HG02973 (cell line): Measurements from ENCODE around the gene HOXC10.

Source experiments
- ATAC-seq: cut with Tn5 transposase; IDR thresholded peaks from one replicate; pipeline ENCODE4 v1.9.1; 2021; ENCODE audit warnings: moderate library complexity; ENCODE audit not compliant: unreplicated experiment

HOXC10 gene

DNA sequence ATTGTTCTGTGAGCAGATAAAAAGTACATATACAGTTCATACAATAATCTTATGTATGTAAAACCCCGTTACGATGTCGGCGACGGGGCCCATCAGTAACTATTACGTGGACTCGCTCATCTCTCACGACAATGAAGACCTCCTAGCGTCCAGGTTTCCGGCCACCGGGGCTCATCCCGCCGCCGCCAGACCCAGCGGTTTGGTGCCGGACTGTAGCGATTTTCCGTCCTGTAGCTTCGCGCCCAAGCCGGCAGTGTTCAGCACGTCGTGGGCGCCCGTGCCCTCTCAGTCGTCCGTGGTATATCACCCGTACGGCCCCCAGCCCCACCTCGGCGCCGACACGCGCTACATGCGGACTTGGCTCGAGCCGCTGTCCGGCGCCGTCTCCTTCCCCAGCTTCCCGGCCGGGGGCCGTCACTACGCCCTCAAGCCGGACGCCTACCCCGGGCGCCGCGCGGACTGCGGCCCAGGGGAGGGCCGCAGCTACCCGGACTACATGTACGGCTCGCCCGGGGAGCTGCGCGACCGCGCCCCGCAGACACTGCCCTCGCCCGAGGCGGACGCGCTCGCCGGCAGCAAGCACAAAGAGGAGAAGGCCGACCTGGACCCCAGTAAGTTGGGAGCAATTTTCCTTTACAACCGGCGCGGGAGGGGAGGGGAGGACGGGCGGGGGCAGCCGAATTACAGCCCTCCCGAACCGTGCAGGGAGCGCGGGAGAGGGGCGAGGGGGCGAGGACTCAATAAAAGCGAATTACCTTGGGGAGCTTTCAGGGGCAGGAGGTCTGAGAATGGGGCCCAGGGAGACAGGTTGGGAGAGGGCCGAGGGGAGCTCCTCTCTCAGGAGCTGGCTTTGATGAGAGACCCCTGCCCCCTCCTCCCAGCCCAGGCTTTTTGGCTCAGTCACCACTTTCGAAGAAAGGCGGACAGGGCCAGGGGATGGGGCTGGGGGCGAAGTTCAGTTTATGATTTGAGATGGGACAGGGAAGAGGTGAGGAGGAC lies 15.5 kb downstream of the HOXC10 start, which contains the start of gene HOXC9:
Gene HOXC9, plus strand, starts transcription at position 46 of the 999 bp plus-strand sequence. Its CDS starts 28 bp downstream, at position 74.
- ATAC-seq: no peak

DNA sequence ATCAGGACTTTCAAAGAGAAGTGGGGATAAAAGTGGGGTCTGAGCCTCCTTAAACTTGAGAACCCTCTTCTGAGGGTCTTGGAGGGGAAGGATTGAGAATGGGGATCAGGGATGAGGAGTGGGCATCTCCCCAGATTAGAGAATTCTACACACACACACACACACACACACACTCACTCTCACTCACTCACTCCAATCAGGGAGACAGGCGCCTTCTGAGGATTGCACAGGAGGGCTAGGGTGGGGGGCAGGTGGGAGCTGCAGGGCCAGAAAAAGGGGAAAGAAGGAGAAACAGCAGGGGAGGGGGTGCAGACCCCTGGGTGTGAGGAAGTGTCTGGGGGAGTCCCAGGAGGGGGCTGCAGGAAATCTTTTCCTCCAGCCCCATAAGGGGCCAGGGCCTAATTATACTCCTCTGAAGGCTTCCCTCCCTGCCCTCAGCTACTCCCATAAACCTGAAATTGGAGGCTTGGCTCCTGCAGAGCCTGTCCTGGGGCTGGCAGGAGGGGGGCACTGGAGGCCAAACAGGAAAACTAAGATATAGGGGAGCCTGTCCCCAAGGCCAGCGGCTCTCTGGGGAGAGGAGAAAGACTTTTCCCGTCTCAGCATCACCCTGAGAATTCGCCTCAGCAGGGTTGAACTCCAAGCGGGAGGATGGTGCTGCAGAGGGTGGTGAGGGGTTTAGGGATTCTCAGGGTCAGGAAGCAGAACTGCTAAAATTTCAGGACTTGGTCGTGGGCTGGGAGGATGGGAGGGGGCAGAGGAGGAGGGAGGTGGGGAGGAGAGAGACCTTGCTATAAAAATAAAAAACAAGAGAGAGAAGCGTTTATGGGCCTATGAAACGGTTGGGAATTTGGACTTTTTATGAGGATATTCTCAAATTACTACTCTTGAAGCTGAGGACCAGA lies 16.6 kb downstream of the HOXC10 start:
- ATAC-seq: no peak

DNA sequence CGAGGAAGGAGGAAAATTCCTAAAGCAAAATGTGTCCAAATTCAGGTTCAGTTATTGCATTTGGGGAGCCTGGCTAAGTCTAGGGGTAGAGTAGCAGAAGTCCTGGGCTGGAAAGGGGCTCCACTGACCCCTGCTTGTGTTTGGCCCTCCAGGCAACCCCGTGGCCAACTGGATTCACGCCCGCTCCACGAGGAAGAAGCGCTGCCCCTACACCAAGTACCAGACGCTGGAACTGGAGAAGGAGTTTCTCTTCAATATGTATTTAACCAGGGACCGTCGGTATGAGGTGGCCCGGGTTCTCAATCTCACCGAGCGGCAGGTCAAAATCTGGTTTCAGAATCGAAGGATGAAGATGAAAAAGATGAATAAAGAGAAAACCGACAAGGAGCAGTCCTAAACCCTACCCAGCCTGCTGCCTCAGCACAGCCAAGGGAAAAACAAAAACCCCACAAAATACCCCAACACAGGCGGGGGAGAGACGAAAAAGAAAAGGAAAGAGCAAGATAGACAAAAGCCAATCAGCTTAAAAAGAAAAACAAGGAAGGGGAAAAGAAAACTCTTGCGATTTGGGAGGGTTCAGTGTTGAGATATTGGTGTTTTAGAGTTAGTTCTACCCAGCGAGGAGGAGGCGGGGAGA lies 17.4 kb downstream of the HOXC10 start:
- ATAC-seq: no peak

DNA sequence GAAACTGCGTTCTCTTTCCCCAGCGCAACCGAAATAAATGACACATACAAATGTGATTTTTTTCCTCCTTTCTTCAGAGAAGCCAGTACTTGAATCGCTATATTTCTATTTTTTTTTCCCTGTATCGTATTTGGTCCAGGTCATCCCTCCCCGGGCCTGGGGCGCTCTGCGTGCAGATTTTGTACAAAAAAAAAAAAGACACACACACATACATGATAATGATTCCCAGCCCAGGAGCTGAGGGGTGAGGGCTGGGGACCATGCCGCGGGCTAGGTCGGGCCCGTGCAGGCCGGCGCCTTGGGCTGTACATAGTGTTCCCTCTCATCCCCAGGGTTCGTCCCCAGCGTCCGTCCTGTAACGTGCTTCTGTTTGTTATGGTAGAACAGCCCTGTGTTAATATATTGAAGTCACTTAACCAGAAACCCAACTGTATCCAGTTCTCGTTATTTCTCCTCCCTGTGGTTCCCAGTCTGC lies 18.0 kb downstream of the HOXC10 start:
- no peak for ATAC-seq

DNA sequence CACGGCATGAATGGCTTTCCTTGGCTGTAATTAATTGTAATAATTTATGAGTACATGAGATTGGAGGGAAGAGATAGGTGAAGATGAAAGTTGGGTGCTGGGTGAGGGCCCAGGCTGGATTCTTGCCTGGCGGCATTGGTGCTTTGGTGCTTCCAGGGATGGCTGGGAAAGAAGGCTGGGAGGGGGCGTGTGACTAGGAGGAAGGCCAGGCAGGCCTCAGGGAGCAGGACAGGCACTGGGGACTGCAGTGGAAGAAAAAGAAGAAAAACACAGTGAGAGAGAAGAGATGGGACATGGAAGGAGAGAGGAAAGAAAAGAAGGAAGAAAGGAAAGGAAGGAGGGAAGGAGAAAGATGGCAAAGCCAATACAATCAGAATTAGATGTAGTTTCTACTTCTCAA lies 18.7 kb downstream of the HOXC10 start:
- ATAC-seq: no peak

DNA sequence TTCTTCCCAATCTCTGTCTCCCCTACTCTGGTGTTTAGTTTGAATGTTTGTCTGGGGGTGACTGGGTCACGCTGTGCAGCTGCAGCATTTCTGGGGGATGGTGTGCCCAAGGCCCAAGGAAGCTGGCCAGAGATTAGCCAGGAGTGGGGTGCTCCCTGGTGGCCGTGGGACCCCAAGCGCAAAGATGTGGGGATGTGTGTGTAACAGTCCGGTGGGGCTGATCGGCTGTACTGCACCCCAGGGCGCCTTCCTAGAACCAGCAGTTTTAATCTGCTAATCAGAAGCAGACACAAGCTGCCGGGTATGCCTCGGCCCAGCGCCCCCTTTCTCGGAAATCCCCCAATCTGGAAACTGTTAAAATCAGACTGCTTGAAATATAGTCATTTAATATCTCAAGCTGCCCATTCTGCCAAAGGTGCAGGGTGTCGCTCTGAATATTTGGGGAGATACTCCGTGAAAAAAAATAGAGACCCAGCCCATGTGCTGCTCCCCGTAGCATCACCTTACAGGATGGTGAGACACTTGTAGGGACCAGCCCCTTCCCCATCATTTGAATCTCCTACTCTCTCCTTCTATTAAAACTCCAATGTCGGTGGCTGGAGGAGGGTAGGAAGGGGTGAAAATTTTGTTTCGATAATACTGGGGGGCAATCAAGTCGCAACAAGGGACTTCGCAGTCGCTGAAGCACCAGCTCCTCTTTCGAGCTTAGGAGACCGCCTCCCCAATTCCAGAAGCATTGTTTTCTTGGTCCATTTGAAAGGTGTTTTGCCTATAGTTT lies 19.3 kb downstream of the HOXC10 start:
- ATAC-seq: no peak

DNA sequence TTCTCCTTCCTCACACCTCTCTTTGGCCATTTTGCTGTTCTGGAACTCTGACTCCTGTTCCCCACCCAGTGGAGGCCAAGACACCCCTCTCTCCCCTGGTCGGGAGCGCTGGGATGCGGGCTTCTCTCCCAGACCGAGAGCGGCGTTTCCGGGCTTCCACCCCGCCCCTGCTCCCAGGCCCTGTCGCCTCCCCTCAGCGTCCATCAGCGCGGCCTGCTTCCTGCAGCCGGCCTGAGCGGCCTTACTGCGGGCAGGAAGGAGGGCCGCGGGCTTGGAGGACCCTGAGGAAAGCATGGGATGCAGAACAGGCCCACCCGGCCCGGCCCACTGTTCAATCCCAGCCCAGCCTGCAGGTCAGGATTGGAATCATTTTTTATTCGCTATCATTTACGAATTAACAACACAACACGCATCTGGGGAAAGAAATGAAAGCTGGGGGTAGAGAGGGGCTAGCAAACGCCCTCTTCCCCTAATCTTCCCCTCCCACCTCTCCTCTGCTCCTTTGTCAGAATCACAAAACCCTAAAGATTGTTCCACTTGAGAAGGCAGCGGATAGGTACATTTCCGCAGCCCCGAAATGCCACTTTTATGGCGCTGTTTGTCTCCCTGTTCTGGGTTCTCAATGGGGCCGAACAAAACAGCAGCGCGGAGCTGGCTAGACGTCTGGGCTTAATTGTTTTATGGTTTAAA lies 20.0 kb downstream of the HOXC10 start:
- no peak for ATAC-seq

DNA sequence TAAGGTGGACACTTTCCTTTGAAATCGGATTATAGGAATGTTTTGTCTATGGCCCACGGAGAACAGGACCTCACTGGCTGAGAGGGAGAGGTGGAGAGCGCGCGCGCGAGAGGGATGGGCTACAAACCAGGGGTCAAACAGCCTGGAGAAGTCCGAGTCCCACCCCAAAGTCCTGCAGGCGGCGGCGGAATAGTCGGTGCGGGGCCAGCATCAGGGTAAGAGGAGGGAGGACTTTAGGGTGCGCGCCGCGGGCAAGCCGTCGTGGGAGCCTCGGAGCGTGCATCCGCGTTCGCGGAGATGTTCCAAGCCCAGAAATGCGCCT lies 20.5 kb downstream of the HOXC10 start:
- ATAC-seq: no peak

DNA sequence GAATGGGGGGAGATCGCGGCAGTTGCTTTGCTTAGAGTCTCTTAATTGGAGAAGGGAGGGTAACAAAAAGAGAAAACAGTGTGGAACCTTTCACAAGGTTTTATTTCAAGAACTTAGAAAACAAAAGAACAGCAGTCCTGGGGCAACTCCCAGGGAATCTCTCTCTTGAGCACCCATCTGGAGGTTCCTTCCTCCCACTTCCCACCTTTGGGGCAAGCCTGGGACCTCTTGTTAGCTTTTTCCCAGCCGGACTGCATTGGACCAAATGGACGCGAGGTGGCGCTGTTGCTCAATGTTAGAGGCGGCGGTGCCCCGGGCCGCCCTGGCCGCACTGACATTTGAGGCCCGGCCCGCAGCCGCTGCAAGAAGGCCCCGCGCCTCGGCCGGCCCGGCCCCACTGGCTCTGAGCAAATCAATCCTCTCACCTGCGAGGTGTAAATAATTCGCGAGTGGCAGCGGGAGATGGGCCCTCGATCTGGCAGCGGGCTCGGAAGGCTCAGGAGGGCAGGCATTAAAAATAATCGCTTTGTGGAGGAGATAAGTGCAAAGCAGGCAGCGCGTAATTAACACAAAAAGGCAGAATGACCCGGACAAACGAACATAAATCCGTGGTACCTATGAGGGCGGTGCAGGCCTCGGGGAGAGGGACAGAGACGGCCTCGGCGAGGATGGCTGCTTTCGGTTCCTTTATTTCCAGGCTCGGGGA lies 21.1 kb downstream of the HOXC10 start:
- ATAC-seq: no peak

DNA sequence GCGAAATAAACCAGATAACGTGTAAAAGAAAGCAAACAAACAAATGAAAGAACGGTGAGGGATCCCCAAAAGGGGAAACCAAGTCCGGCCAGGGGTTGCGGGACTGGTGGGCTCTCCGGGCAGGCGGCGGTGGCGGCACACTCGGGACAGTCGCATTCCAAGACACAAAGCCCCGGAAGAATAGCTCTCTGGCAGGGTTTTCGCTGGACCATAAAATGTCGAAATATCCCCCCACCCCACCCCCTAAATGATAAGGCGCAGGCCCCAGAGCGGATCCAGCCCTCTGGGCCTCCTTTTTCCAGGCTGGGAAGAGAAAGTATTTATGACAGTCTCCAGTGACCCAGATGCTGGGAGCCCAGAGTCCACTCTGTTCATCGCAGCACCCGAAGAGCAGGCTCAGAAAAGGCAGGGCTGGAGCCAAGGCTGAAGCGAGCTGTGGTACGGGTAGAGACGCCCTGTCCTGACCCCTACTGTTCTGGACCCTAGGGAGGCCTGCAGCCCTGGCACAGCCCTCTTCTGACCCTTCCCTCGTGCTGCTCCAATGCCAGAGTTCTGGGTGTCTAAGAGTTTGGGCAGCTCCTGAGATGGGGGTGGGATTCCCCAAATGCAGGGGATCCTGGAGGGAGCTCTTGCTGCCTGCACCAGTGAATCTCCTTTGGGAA lies 21.7 kb downstream of the HOXC10 start:
- no peak for ATAC-seq

DNA sequence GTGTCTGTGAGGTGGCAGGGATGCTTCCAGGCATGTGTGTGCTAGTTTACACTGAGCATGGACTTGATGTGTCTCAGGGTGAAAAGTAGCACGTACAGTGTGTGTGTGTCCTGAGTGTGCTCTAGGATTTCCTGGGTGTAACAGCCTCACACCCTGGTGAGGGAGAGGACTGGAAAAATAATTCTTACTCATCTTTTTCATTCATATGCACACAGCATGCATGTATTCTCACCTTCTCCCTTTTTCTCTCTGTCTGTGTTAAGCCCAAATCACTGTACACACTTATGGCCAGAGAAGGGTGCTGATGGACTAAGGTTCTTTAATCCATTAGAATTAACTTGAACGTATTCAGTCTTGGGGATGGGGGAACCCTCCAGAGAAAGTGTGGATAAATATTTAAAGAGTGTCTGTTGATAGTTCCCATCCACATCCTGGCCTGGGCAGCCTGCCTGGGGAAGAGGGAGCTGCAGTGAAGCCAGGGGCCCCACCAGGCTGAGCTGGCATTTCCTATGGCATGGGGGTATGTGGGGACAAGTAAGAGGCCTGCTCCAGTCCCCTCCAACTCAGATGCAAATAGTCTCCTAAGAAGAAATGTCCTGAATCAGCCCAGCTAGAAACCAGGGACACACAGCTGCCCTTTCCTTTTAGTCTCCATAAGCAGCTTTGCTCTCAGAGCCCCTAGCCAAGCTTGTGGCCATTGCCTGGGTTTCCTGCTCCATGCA lies 22.8 kb downstream of the HOXC10 start:
- no peak for ATAC-seq

DNA sequence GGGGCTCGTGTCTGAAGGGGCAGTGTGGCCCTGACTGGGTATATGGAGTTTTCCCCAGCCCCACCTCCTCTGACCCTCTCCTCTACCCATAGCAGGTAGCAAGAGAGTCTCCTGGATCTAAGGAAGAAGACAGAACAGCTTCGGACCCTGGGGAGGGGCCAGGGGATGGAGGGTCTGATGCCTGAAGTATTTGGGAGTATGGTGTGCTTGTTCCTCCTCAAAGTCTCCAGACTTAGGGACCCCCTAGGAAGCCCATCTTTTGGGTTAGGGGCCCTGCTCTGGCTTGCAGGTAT lies 23.3 kb downstream of the HOXC10 start:
- no peak for ATAC-seq

DNA sequence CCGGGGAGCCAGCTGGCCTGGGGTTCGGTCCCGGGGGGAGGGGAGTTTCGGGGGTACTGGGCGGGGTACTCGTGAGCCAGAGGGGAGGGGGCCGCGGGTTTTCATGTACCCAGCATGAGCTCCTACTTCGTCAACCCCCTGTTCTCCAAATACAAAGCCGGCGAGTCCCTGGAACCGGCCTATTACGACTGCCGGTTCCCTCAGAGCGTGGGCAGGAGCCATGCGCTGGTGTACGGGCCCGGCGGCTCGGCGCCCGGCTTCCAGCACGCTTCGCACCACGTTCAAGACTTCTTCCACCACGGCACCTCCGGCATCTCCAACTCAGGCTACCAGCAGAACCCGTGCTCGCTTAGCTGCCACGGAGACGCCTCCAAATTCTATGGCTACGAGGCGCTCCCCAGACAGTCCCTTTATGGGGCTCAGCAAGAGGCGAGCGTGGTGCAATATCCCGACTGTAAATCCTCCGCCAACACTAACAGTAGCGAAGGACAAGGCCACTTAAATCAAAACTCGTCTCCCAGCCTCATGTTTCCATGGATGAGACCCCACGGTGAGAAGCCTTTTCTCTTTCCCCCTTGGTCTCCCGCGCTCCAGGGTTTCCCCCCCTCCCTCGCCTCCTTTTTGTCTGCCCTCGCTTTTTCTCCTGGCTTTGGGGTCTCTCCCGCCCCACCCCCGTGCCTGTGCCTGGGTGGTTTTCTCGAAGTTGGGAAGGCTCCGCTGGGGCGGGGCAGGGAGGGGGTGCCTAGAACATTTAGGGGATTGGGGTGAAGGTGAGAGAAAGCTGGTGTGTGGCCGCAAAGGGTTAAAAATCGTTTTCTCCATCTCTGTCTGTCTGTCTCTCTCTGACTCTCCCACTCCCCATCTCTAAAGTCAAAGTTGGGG lies 24.5 kb downstream of the HOXC10 start:
- no peak for ATAC-seq

DNA sequence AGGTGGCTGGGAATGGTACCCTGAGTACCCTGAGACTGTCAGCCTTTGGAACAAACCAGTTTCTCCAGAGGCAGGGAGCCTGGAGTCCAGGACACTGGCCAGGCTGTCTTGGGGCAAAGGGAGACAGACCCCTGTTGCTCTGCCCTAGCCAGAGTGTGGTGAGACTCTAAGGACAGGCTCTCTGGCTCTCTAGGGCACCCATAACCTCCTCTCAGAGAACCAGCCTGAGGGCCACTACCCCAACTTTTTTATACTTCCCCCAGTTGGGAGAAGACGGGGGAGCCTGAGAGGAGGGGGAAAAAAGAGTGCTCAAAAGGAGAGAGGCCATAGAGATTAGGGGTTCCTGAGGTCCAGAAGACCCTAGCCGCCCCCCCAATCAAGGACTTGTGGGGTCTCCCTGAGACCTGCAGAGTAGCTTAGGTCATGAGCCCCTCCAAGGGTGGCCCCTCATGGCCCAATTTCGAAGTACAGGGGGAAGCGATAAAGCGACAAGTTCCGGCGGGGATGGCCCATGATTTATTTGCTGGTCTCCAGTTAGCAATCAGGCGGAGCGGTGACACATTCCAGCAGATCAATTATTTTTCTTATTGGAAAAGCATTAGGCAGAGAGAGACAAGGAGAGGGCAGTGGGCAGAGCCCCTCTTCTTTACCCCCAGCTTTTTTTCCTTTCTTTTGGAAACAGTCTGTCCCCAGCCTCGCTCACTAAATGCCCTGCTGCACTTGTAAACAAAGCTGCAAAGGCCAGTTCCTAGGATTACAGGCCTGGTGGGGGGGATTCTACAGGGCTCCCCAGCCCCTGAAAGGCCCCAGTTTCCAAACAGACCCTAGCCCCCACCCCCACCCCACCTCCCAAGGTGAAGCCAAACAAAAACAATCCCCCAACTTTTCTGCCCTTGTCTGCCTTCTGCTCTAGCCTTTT lies 25.4 kb downstream of the HOXC10 start:
- ATAC-seq: no peak

DNA sequence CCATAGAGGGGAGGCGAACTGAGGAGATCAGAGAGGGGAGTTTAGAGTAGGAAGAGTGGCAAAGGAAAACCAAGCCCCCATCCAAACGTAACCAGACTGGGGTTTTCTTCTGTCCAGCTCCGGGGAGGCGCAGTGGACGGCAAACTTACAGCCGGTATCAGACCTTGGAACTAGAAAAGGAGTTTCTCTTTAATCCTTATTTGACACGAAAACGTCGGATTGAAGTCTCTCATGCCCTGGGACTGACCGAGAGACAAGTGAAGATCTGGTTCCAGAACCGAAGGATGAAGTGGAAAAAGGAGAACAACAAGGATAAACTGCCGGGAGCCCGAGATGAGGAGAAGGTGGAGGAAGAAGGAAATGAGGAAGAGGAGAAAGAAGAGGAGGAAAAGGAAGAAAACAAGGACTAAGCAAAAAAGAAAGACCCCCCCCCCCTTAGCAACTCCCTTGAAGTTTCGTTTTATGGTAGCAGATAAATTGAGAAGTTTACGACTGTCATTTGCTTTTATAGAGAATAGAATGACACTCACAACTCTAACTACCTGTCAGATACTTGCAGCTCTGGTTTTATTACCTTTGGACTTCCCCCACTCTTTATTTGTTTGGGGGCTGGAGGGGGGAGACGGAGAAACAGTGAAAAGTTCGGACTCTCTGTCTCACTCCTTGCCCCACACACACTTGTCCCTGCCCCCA lies 26.2 kb downstream of the HOXC10 start:
- no peak for ATAC-seq
